Neuronal stem cell (in vitro differentiated cells): Measurements from ENCODE around the gene TMEM135.

Experiments used
- DNase-seq: peaks from one replicate; pipeline ENCODE4 v3.0.0-alpha.2; 2013; ENCODE audit warnings: low spot score
- H2AFZ ChIP-seq: one replicate; pipeline ENCODE4 v1.6.1; 2013; ENCODE audit warnings: mild to moderate bottlenecking, low read length, inconsistent platforms
- H2AK5ac ChIP-seq: 2 replicates; pipeline ENCODE4 v1.6.1; 2013; ENCODE audit warnings: low read depth, mild to moderate bottlenecking, inconsistent platforms, low read length, moderate library complexity, mixed read lengths
- H2BK120ac ChIP-seq: 2 replicates; pipeline ENCODE4 v1.6.1; 2013; ENCODE audit warnings: low read depth, mild to moderate bottlenecking, inconsistent platforms, low read length, moderate library complexity, mixed read lengths
- H2BK12ac ChIP-seq: one replicate; pipeline ENCODE4 v1.6.1; 2013; ENCODE audit warnings: low read length, inconsistent platforms
- H2BK15ac ChIP-seq: 2 replicates; pipeline ENCODE4 v1.6.1; 2013; ENCODE audit warnings: mild to moderate bottlenecking, low read length, inconsistent platforms, mixed read lengths
- H2BK5ac ChIP-seq: one replicate; pipeline ENCODE4 v1.6.1; 2013; ENCODE audit warnings: inconsistent platforms, mild to moderate bottlenecking, low read length, moderate library complexity
- H3K14ac ChIP-seq: one replicate; pipeline ENCODE4 v1.6.1; 2013; ENCODE audit warnings: low read length, inconsistent platforms
- H3K18ac ChIP-seq: 2 replicates; pipeline ENCODE4 v1.6.1; 2013; ENCODE audit warnings: low read length, inconsistent platforms
- H3K23ac ChIP-seq: 2 replicates; pipeline ENCODE4 v1.6.1; 2013; ENCODE audit warnings: low read depth, mild to moderate bottlenecking, mixed read lengths, low read length, inconsistent platforms; ENCODE audit not compliant: poor library complexity
- H3K27ac ChIP-seq: replicated peaks from 3 replicates; pipeline ENCODE4 v1.5.1; 2013; ENCODE audit warnings: low read length, inconsistent platforms
- H3K27me3 ChIP-seq, 3 experiments: 2 replicates each; pipeline ENCODE4 v1.6.1; 2013; ENCODE audit warnings: low read length in 3 of 3, mild to moderate bottlenecking in 2 of 3, inconsistent platforms in 1 of 3, low read depth in 1 of 3, mixed read lengths in 1 of 3, moderate library complexity in 1 of 3; ENCODE audit not compliant: control insufficient read depth in 3 of 3, insufficient read depth in 3 of 3
- H3K36me3 ChIP-seq, 2 donors: replicated peaks in 1 of 2; 2 replicates each; pipeline ENCODE4 v1.6.1; 2013; ENCODE audit warnings: low read length in 2 of 2; ENCODE audit not compliant: control insufficient read depth in 2 of 2, insufficient read depth in 2 of 2
- H3K4ac ChIP-seq: 2 replicates; pipeline ENCODE4 v1.6.1; 2013; ENCODE audit warnings: inconsistent platforms, mild to moderate bottlenecking, low read length, moderate library complexity
- H3K4me1 ChIP-seq, 2 donors: 1 replicate in 1 of 2; 2 replicates in 1 of 2; pipeline ENCODE4 v1.6.1; 2013; ENCODE audit warnings: low read length in 2 of 2, low read depth in 1 of 2; ENCODE audit not compliant: control insufficient read depth in 2 of 2, insufficient read depth in 1 of 2
- H3K4me2 ChIP-seq: one replicate; pipeline ENCODE4 v1.6.1; 2013; ENCODE audit warnings: mild to moderate bottlenecking, low read length, inconsistent platforms; ENCODE audit not compliant: insufficient read depth, poor library complexity, severe bottlenecking
- H3K4me3 ChIP-seq, 2 donors: 2 replicates each; pipeline ENCODE4 v1.5.1; 2013; ENCODE audit warnings: low read length in 2 of 2, mild to moderate bottlenecking in 2 of 2, inconsistent platforms in 1 of 2, moderate library complexity in 1 of 2
- H3K79me1 ChIP-seq: one replicate; pipeline ENCODE4 v1.6.1; 2013; ENCODE audit warnings: low read depth, mild to moderate bottlenecking, inconsistent platforms, low read length, moderate library complexity
- H3K9ac ChIP-seq: one replicate; pipeline ENCODE4 v1.6.1; 2013; ENCODE audit warnings: mild to moderate bottlenecking, low read depth, low read length, inconsistent platforms; ENCODE audit not compliant: poor library complexity
- H3K9me3 ChIP-seq, 2 donors: replicated peaks in 1 of 2; 2 replicates each; pipeline versions ENCODE3 to v1.6.1; 2013; ENCODE audit warnings: low read length in 2 of 2, mild to moderate bottlenecking in 2 of 2, inconsistent platforms in 1 of 2, low read depth in 1 of 2, mixed read lengths in 1 of 2, moderate library complexity in 1 of 2; ENCODE audit not compliant: control insufficient read depth in 2 of 2, insufficient read depth in 1 of 2
- H4K8ac ChIP-seq: one replicate; pipeline ENCODE4 v1.6.1; 2013; ENCODE audit warnings: low read depth, mild to moderate bottlenecking, inconsistent platforms, low read length, moderate library complexity
- H4K91ac ChIP-seq: one replicate; pipeline ENCODE4 v1.6.1; 2013; ENCODE audit warnings: low read length, low read depth, mild to moderate bottlenecking, inconsistent platforms; ENCODE audit not compliant: poor library complexity
- WGBS, 2 donors: extraction: QIAGEN DNeasy Blood & Tissue Kit; methylation state at CpG; one replicate each; pipeline ENCODE4 v1.1.7; 2013; ENCODE audit warnings: missing lambda C conversion rate in 2 of 2, mixed read lengths in 1 of 2; ENCODE audit not compliant: insufficient read length in 2 of 2, insufficient replicate concordance in 1 of 2; ENCODE audit errors: extremely low coverage in 2 of 2; 5-methylcytosine and 5-hydroxymethylcytosine counted together

TMEM135 gene

DNA sequence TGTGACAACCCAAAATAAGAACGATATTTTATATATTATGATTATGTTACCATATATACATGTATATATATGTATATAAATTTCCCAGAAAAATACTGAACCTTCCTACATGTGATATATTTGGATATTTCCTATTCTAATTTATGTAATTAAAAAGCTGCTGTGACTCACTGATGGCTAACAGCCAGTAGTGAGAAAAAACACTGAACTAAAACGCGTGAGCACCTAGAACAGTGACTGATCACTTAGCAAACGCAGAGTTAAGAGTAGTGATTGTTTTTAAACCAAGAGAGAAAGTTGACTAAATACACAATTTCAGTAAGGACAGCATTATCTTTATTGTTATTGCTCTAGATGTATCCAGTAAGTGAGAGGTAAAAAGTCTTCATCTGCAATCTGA, 213.8 kb downstream of the TMEM135 start:
- H3K14ac ChIP-seq = no peak overlapping the region
- no peak overlapping the region for H3K18ac ChIP-seq
- H3K9ac ChIP-seq = no peak overlapping the region
- no peak overlapping the region for H4K91ac ChIP-seq
- WGBS, 2 donors = no CpG with 5 or more reads among the region's 4 CpGs
- H3K4ac ChIP-seq = no peak overlapping the region
- no peak for DNase-seq
- no peaks in the 10 kb centered on the region for H3K36me3 ChIP-seq
- H2BK15ac ChIP-seq = no peak overlapping the region
- H3K4me1 ChIP-seq = no peaks in the 10 kb centered on the region
- H3K9me3 ChIP-seq = no peaks in the 10 kb centered on the region
- H2BK120ac ChIP-seq = no peak overlapping the region
- no peak overlapping the region for H3K27ac ChIP-seq
- H2BK12ac ChIP-seq = no peak overlapping the region
- H3K27me3 ChIP-seq = no peaks in the 10 kb centered on the region
- H3K4me2 ChIP-seq = no peak overlapping the region
- no peak overlapping the region for H3K4me3 ChIP-seq
- H3K23ac ChIP-seq = no peak overlapping the region
- H4K8ac ChIP-seq = no peak overlapping the region
- no peak overlapping the region for H2AFZ ChIP-seq
- H2BK5ac ChIP-seq = no peak overlapping the region
- H3K79me1 ChIP-seq = peaks cover 2% of the 10 kb centered on the region
- no peak overlapping the region for H2AK5ac ChIP-seq

DNA sequence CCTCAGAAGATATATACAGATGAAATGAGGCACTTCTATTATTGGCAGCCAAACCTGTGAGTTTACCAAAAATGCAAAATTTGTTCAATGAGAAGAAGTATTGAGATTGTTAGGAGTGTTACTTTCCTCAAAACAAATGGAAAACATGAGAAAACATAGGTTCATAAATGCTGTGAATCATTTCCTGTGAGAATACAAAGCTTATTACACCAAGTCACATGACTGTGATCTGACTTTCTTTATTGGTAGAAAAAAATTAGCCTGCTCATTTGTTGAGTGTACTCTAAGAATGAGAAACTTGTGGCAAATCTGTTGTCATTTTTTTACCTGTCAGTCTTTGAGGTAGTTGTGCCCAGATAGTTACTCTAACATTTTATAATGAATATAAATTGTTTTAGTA, 215.1 kb downstream of the TMEM135 start:
- Histone ChIP-seq H3K4me1 (no peaks in the 10 kb centered on the region), H2BK15ac (no peak overlapping the region), H2AFZ (no peak overlapping the region), H3K14ac (no peak overlapping the region), H4K8ac (no peak overlapping the region), H3K4ac (no peak overlapping the region), H4K91ac (no peak overlapping the region), H2BK120ac (no peak overlapping the region), H3K36me3 (no peaks in the 10 kb centered on the region), H3K9ac (no peak overlapping the region), H3K4me2 (no peak overlapping the region), H3K27ac (no peak overlapping the region), H2BK5ac (no peak overlapping the region), H3K27me3 (no peaks in the 10 kb centered on the region), H2BK12ac (no peak overlapping the region), H3K18ac (no peak overlapping the region), H3K79me1 (no peaks in the 10 kb centered on the region), H2AK5ac (no peak overlapping the region), H3K23ac (no peak overlapping the region), H3K4me3 (no peak overlapping the region), H3K9me3 (no peaks in the 10 kb centered on the region)
- no peak for DNase-seq

DNA sequence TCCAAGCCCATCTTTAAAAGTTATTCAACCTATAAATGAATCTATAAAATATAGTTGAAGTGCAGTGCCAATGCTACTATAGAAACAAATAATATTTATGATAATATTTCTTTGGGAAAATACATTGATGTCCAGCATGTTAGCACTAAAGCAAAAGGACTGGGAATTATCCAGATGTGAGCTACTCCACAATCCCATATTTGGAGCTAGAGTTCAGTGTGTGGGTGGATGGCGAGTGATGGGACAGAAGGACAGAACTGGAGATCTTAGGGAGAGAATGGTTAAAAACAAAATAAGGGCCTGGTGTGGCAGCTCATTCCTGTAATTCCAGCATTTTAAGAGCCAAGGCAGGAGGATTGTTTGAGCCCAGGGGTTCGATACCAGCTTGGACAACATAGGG, 216.8 kb downstream of the TMEM135 start:
- Histone ChIP-seq H3K23ac (no peak overlapping the region), H4K8ac (no peak overlapping the region), H2BK15ac (no peak overlapping the region), H2AK5ac (no peak overlapping the region), H3K4me3 (no peak overlapping the region), H2AFZ (no peak overlapping the region), H3K4ac (no peak overlapping the region), H2BK120ac (no peak overlapping the region), H3K9me3 (no peaks in the 10 kb centered on the region), H3K18ac (no peak overlapping the region), H3K27ac (no peak overlapping the region), H4K91ac (no peak overlapping the region), H3K4me1 (peaks cover 4 to 5% of the 10 kb centered on the region in 2 donors), H2BK12ac (no peak overlapping the region), H3K4me2 (no peak overlapping the region), H3K79me1 (no peaks in the 10 kb centered on the region), H3K36me3 (no peaks in the 10 kb centered on the region), H3K14ac (no peak overlapping the region), H3K9ac (no peak overlapping the region), H3K27me3 (no peaks in the 10 kb centered on the region), H2BK5ac (no peak overlapping the region)
- DNase-seq = no peak
- whole genome bisulfite sequencing, 2 donors = no CpG with 5 or more reads among the region's 2 CpGs

DNA sequence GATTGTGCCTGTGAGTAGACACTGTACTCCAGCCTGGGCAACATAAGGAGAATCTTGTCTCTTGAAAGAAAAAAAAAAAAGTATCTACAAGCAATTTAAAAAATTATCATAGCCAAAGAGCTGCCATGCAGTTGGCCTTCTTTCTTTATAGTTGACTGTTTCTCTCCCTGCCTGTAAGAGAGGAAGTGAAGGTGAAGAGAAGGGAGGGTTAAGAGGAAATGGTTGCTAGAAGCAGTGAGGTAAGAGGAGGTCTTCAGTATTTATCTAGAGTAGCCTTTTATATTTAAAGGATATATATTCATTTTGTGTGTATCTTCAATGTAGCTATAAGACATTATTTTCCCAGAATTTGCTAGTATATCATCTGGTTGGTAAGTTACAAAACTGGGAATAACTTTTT, 217.9 kb downstream of the TMEM135 start:
- no peaks in the 10 kb centered on the region for H3K9me3 ChIP-seq
- no peak overlapping the region for H2BK120ac ChIP-seq
- no peak for DNase-seq
- no peak overlapping the region for H3K23ac ChIP-seq
- H3K27me3 ChIP-seq = no peaks in the 10 kb centered on the region
- no peak overlapping the region for H2AFZ ChIP-seq
- no peak overlapping the region for H2BK5ac ChIP-seq
- H3K4ac ChIP-seq = no peak overlapping the region
- no peak overlapping the region for H3K4me2 ChIP-seq
- no peak overlapping the region for H2BK12ac ChIP-seq
- no peak overlapping the region for H3K9ac ChIP-seq
- H2BK15ac ChIP-seq = no peak overlapping the region
- H3K4me3 ChIP-seq = no peak overlapping the region
- no peak overlapping the region for H3K18ac ChIP-seq
- no peak overlapping the region for H4K8ac ChIP-seq
- no peak overlapping the region for H2AK5ac ChIP-seq
- H3K14ac ChIP-seq = no peak overlapping the region
- H3K4me1 ChIP-seq = peaks cover 4 to 13% of the 10 kb centered on the region in 2 donors
- H3K36me3 ChIP-seq = no peaks in the 10 kb centered on the region
- H4K91ac ChIP-seq = no peak overlapping the region
- H3K27ac ChIP-seq = no peak overlapping the region
- no peaks in the 10 kb centered on the region for H3K79me1 ChIP-seq
